HT-29 (cell line): ENCODE data around the gene GOLM1. TPM values are rescaled to one million over a fixed set of nuclear protein-coding genes. Genes with fewer than 3 reads are reported as not detected.
A peak's percentile ranks its signal among the peaks of the same experiment; 100 is the strongest.
"Not testable (repeated sequence)": the region's sequence is repeated elsewhere in the genome, so short reads cannot be mapped to it uniquely, and the experiment has no call there.

Source experiments
- DNase-seq: peaks from one replicate; pipeline ENCODE4 v3.0.0-alpha.2; 2015; ENCODE audit warnings: low spot score
- total RNA-seq: library from RNA; depleted of rRNA; stranded (reverse); fragments of >200 nt; shearing (Covaris generic); gene quantifications from 2 replicates; pipeline ENCODE4 v1.2.3, GENCODE V29; 2014

The GOLM1 gene
- total RNA-seq, 1 experiment from 2014 or later, result 50.7 TPM

DNA sequence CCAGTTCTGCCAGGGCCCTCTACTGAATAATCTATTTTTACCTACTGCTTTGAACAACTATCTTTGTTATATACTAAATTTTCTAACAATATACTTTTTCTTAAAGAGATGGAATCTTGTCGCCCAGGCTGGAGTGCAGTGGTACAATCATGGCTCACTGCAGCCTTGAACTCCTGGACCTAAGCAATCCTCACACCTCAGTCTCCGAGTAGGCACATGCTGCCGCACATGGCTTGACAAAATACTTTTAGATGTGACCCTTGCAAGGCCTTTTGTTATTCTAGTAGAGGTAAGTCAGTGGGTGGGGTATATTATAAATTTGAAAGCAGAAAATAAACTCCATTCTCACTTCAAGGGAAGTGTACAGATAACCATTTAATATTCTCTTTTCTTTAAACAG, 7.9 kb downstream of the GOLM1 start:
- DNase-seq, result no peak

DNA sequence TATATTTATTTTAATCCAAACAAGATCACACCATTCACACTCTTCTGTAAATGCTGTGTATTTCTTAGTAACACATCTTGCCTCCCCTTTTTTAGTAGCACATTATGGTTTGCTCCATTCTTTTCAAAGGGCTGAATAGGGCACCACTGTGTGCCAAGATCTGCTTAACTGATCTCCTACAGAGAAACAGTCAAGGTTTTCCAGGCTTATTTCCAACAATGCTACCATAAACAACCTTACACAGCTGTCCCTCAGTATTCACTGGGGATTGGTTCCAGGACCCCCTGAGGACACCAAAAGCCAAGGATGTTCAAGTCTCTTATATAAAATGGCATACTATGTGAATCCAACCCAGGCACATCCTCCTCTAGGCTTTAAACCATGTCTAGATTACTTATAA, 16.5 kb downstream of the GOLM1 start:
- no peak for DNase-seq

DNA sequence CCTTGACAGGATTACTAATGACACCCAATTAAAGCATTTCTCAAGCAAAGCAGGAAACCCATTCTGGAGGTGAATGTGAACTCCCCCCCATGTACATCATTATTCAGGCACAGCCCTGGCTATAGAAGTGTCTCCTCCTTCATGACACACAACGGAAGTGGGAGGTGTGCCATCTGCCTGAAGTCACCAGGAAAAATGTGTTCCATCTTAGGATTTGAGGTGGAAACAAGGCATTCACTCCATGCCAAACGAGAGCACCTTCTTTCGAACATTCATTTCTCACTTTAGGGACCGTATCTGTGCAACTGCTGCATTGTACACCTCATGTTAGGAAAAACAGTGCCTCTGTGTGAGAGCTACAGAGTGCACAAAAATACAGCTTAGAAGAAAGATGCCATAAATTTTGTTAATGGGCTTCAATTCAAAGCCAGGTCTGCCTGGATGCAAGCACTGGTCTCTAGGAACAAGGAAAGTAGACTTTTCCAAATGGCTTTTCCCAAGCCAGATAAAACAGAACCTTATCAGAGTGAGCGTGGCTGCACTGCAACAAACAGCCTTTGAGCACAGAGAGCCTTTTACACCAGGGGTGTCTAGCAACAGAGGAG, 19.4 kb downstream of the GOLM1 start:
- peak; percentile 51 for DNase-seq

DNA sequence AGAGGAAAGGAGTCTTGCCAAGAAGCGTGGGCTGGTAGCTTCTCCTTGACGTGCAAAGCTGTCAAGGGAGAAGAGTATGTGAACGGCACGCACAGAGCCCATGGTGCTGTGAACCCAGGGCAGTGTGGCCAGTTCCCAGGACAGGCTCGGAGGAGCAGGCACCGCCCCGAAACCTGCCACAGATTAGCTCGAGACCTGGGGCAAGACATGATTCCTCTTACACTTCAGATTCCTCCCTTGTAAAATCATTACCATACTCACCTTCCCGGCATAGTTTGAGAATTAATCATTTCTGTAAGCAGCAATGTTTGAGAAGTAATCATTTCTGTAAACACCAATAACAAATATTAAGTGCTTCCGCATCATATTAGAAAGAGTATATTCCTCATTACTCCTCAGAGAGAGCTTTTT, 19.9 kb downstream of the GOLM1 start:
- peak; percentile 58 for DNase-seq

DNA sequence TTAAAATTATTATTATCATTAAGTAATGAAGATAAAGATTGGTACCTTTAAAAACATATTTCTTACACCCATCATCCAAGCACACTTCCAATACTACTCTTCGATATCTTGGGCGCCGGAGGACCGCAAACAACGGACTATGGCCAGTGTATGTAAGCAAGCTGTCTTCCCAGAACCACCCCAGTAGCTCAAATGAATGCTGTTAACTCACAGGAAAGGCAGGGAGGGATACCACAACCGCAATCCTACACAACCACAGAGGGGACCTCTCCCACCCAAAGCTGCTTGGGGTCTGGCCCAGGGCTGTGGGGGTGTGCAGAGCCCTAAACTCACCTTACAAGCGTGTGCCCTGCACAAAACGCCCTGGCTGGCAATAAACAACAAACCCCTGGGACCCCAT, 20.6 kb downstream of the GOLM1 start:
- no peak for DNase-seq

DNA sequence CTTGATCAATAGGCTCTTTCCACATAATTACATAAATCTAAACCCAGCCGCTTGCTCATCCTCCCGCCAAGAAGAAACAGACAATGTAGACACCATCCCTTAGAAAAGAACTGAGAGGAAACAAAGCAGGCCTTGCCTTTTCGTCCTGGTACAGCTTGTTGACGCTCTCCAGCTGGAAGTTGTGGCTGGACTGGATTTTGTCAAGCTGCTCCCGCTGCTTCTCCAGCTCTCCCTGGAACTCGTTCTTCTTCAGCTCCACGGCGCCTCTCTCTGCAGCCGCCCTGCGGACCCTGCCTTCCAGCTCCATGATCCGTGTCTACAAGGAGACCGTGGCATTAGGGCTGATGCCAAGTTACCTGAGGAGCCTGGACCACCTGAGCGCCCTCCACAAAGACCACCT, 22.1 kb downstream of the GOLM1 start:
- no peak for DNase-seq

GRCh38 chr9:86075132-86076109, 23.9 kb downstream of the GOLM1 start:
- DNase-seq, result no peak

DNA sequence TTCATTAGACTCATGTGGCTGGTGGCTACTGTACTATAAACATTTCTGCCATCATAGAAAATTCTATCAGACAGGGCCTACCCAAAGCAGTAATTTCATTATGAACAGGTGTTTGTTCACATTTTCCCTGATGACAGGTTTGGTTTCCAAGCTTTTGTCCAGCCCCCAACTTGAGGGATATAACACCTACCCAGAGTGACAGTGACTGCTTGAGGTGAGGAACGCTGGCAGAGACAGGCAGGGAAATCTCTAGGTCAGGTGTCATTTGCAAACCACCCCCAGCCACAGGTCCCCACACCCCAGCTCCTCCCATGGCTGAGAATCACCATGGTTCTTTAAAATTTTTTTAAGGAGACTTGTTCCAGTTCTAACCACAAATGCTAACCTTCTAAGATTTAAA, 25.5 kb downstream of the GOLM1 start:
- no peak for DNase-seq

DNA sequence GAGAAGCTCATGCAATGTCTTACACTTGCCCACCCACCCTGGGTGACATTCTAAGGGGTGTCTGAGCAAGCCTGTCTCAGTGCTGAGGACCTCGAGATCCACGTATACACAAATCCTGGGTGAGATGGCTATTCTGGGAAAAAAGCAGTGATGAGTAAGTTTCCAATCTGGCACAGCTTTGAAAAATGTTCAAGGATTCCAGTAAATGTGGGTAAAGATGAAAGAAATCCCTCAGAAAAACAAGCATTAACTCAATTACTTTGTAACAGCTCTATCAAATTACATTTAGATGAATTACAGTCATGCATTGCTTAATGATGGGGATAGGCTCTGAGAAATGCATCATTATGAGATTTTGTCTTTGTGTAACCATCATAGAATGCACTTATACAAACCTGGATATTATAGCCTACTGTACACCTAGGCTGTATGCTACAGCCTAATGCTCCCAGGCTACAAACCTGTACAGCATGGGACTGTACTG, 26.9 kb downstream of the GOLM1 start:
- DNase-seq, result no peak

DNA sequence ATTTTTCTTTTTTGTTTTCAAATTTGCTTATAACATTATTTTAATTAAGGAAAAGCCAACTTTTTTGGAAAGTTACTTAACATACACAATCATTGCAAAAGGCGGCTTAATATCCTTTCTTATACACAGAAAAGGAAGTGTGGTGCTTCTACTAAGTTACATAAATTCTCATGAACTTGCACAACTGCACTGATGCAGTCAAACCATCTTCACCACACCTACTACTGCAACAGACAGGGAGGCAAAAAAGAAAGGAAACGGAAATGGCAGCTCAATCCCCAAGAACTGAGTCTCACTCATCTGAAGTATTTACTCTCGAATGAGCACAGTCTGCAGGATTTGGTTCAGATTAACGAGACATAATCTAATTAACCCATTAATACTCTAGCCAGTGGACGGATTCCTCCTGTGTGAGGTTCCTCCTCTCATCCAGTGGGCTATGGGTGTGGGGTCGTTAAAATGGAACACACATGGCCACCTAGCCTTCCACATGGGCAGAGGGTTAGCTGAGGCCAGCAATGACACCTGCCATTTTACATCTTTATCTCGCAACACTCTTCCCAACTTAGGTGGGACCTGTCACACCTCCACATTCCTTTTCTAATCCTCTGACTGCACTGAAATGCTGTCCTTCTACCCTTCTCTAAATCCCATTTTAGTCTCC, 30.0 kb downstream of the GOLM1 start:
- no peak for DNase-seq

DNA sequence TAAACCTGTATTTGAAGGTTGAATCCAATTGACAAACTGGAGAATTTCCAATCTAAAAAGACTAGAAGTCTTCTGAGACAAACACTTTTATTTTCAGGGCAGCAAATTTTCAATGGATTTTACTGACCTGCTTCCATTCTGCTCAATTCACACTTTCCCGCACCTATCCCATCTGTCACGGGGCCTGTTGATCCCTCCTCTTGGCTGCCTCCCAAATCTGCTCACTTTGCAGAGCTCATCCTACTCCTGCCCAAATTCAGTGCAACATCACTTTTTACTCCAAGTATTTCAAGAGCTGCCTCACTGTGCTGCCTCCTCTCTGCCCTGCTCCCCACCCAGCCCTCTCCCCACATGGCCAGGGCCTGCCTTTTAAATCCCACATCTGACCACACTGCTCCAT, 35.1 kb downstream of the GOLM1 start:
- DNase-seq, result no peak

DNA sequence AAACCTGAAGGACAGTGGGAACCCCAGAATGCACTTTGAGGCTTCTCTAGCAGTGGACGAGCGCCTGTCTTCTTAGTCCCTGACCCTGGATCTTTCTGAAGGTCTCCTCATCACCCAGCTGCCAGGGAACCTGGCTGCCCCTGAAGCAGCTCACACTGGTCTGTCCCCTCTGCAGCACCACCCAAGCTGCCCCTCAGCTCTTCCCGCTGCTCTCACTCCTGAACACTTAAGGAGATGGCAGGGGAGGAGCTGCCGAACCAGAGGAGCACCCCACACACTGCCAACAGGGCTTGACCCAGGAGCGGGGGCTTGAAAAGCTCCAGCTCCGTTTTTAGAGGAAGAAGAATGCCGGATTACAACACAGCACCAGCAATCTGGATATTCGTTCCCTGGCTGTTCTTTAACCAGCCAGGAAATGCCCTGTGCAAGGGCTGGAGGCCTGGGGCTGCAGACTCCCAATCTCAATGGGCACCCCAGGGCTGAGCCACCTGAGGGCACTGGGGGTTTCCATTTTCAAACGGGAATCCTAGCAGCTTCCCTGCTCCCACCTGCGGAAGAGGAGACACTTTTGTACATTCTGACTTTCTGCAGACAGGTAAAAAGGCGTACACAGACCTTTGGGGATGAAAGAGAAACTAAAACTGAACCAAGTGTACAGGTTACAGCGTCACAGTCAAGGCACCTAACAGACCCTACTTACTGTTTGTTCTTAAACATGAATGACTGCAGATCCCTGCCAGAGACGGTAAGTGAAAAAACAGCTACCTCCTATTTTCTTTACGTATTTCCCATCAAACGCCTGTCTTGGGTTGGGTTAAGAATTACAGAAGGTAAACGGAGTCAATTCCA, 36.3 kb downstream of the GOLM1 start:
- DNase-seq, result no peak

DNA sequence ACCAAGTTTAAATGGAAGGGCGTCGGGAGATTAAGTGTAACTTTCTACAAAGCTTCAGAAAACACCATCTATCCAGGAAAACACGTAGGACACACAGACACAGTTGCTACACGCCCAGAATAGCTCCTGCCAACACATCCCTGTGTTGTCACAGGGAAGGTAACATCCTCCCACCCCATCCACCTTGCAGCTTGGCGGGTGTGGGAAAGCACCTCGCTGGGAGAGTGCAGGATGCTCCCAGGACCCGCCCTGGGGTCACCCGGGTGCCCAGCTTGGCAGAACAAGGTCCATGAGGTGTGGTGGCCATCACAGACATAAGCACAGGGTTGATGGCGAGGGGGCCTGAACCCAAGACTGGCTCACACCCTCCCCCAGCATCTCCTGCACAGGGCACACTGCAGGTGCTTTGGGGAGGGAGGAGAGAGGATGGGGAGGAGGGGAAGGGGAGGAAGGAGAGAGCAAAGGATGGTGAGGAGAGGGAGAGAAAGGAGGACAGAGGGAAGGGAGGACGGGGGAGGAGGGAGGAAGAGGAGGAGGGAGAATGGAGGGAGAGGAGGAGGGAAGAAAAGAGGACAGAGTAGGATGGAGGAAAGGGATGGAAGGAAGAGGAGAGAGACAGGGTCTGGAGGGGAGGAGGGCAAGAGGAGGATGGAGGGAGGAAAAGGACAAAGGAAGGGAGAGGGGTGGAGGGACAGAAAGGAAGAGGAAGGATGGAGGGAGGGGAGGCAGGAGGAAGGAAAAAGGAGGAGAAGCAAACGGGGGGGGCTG, 37.2 kb downstream of the GOLM1 start:
- DNase-seq, result no peak

DNA sequence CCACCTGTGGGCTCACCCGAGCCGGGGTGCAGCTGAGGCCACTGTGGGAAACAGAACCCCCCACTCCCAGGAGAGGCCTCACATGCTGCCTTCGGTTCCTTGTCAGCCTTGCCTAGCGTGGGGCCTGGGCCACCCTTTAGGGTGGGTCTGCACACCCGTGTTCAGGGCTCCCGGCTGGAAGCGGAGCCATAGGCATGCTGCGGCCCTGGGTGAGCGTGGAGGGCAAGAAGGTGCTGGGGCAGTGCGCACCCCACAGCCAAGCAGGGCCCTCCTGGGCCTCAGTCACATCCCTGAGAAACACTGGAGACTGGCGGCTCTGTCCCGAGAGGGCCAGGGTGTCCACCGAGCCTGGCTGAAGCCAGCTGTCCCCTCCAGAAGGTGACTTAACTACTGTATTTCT, 41.9 kb downstream of the GOLM1 start:
- no peak for DNase-seq

DNA sequence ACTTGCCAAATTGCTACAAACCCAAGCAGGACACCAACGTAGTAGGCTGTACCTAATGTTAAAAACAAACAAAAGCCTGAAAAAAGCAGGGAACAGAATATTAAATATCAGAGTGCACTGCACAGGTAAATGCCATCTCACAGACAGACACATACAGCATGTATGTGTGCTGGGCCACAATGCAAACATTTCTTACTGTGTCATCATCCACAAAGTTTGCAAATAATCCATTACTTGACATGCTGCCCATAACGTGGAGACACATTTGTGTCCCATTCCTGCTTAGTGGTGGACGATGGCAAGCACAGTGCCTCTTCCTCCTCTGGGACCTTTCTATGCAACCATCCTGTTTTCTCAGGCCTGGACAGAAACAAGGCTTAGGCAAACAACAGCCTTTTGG, 44.7 kb downstream of the GOLM1 start:
- no peak for DNase-seq

DNA sequence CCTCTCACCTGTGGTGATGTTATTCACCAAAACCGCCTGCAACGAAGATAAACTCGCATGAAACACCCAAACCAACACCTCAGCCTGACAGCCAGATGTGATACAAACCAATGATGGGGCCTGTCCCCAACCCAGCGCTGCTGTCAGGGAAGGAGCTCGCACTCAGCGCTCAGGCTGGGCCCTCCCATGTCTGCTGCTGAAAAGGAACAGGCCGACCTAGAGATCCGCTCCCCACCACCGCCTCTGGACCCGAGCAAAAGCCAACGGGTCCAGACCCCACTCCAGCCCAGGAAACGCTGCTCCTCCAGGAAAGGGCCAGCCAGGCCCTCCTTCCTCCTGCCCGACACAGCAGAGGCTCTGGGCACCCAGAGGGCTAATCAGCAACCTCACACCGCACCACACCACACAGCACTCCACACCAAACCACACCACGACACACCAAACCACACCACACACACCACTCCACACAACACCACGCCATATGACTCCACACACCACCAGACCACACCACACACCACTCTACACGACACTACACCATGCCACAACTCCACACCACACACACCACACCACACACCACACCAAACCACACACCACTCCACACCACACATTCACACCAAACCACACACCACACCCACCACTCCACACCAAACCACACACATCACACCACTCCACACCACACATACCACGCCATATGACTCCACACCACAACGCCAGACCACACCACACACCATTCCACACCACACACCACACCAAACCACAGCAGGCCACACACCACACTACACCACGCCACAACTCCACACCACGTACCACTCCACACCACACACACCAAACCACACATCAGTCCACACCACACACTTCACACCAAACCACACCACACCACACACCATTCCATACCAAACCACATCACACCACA, 46.5 kb downstream of the GOLM1 start:
- no peak for DNase-seq

- DNase-seq, result not testable (repeated sequence)
Measured at GRCh38 chr9:86048018-86048742, 51.2 kb downstream of the GOLM1 start.

DNA sequence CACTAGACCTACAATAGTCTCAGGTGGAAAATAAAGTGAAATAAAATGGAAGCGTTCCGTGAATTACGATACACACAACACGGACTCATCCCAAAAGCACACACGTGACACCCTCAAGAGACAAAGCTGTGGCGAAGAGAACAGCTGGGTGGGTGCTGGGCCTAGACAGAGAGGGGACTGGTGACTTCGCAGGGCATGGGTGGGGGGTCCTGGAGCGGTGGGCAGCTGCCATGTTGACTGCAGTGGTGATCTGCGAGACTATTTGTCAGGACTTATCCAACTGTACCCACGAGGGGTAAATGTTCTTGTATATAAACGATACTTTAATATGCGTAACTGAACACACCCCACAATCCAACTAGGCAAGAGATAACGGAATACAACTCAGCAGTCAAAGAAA, 52.0 kb downstream of the GOLM1 start:
- DNase-seq, result no peak

GRCh38 chr9:86046930-86047341, 52.4 kb downstream of the GOLM1 start:
- no peak for DNase-seq
